Neural cell (in vitro differentiated cells): Measurements from ENCODE around the gene ZNF415. TPM values are rescaled to one million over a fixed set of nuclear protein-coding genes. Genes with fewer than 3 reads are reported as not detected.

Experiments
- polyA plus RNA-seq: library from polyadenylated mRNA; depleted of rRNA; stranded (reverse); fragments of >200 nt; gene quantifications from 2 replicates; pipeline ENCODE4 v1.2.3, GENCODE V29; 2014

Gene ZNF415
- polyA plus RNA-seq, 1 donor from 2014 or later = 25.9 TPM

Other genes with a start within 250 kb of the ZNF415 start
- 35.7 and 53.5 TPM in 2 replicates for gene ZNF320, start 235.3 kb downstream of the ZNF415 start, polyA plus RNA-seq
- 0.26 and 0.34 TPM in 2 replicates for gene ZNF888, start 209.5 kb downstream of the ZNF415 start, polyA plus RNA-seq
- gene ZNF816, start 170.0 kb downstream of the ZNF415 start, polyA plus RNA-seq = 0.10 and 1.5 TPM in 2 replicates
- not detected in 2 replicates for gene ERVV-1, start 119.0 kb downstream of the ZNF415 start, polyA plus RNA-seq
- not detected in 2 replicates for gene ERVV-2, start 88.2 kb downstream of the ZNF415 start, polyA plus RNA-seq
- 28.1 and 38.8 TPM in 2 replicates for gene ZNF160, start 29.5 kb downstream of the ZNF415 start, polyA plus RNA-seq
- gene ZNF347, start 26.1 kb upstream of the ZNF415 start, polyA plus RNA-seq = 7.4 and 7.7 TPM in 2 replicates
- gene ZNF665, start 60.4 kb upstream of the ZNF415 start, polyA plus RNA-seq = 2.6 and 2.8 TPM in 2 replicates
- gene ZNF677, start 122.0 kb upstream of the ZNF415 start, polyA plus RNA-seq = 35.4 and 39.4 TPM in 2 replicates
- gene VN1R2, start 125.4 kb upstream of the ZNF415 start, polyA plus RNA-seq = not detected in 2 replicates
- not detected in 2 replicates for gene VN1R4, start 134.8 kb upstream of the ZNF415 start, polyA plus RNA-seq
- 6.1 and 6.8 TPM in 2 replicates for gene ZNF845, start 200.8 kb upstream of the ZNF415 start, polyA plus RNA-seq
- 2.8 and 5.1 TPM in 2 replicates for gene ZNF525, start 232.8 kb upstream of the ZNF415 start, polyA plus RNA-seq